ENCODE measurements around the gene GPR15LG.

GRCh38 chr10:84204122-84204521, 30.5 kb downstream of the GPR15LG start:
- TF ChIP-seq POLR2AphosphoS5 (IDR thresholded peaks at IDR 0.05; ENCODE audit: low read depth) (no peak), CTCF (IDR thresholded peaks at IDR 0.05; ENCODE audit: insufficient read depth, low read length) (peak; percentile 41)
